HG03139 (cell line): Measurements from ENCODE around the gene CPXM2.

Experiments
- ATAC-seq: cut with Tn5 transposase; IDR thresholded peaks from one replicate; pipeline ENCODE4 v1.9.1; 2021; ENCODE audit not compliant: unreplicated experiment

CPXM2 gene

DNA sequence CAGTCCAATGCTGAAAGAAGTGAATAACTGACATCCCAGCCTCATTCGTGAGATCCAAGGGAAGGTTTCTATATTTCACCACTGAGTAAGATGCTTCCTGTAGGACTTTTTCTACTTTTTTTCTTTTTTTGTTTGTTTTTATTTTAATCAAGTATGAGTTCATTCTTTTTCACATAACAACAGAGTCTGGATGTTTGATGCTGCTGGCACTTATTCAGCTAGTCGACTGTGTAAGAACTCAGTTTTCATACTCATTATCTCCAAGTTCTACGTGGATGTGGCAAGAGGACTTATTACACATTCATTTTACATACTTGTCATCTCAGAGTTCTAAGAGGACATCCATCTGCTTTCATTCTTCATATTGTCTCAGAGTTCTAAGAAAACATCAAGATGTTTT lies 86.9 kb downstream of the CPXM2 start:
- no peak for ATAC-seq

DNA sequence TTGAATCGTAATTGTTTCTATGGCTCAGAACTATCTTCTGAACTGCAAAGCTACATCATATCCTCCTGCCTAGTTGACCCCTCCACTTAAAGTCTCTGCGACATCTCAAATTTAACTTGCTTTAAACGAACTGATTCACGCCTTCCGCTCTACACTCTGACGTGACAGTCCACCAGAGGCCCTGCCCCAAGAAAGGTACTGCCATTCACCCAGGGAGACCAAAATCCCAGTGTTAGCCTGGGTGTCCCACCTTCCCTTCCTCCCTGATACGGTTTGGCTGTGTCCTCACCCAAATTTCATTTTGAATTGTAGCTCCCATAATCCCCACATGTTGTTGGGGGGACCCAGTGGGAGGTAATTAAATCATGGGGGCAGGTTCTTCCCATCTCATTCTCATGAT lies 90.8 kb downstream of the CPXM2 start:
- ATAC-seq: no peak

DNA sequence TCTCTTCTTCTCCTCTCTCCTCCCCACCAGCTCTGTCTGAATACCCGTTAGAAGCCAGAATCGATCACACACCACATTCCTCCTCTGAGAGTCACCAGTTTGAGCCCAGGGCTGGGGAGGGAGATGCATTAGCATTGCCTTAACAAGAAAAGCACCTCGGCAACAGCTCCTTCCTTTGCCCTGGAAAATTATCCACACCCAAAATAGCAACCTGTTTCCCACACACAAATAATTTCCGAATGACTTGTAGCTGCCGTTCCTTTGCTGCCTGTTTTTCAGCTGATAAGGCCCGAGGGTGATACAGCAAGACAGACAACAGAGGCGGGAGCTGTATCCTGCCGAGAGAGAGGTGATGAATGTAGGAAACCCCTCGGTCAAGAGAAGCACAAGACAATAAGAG lies 91.3 kb downstream of the CPXM2 start:
- no peak for ATAC-seq

DNA sequence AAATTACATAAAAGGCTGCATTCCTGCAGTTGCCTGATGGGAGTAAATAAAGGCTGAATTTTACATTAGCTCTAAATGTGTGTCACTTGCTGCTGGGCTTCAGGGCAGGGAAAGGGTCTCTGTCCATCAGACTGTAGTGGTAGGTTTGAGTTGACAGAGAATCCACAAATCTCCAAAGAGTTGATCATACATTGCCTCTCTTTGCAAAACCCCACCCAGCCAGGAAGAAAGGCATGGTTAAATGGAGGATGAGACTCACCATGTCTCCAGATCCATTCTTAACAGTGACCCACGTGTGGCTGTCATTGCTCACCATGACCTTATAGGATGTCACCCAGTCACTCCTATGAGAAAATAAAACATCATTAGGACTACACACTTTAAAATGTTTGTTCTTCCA lies 92.8 kb downstream of the CPXM2 start:
- ATAC-seq: no peak

DNA sequence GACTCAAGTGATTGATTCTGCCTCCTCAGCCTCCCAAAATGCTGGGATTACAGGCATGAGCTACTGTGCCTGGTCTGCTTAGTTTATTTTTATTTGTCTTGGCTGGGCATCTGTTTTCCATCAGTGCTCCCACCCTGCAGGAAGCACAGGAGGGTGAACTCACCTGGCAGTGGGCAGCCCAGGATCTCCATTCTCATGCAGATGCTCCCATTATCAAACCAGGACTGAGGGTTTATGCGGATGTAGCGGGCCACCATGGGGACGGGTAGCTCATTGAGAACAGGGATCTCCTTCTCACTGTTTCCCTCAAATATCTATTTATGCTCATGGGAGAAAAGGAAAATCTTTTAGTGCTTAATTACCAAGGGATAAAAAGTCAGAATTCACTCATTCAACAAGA lies 93.8 kb downstream of the CPXM2 start:
- no peak for ATAC-seq

DNA sequence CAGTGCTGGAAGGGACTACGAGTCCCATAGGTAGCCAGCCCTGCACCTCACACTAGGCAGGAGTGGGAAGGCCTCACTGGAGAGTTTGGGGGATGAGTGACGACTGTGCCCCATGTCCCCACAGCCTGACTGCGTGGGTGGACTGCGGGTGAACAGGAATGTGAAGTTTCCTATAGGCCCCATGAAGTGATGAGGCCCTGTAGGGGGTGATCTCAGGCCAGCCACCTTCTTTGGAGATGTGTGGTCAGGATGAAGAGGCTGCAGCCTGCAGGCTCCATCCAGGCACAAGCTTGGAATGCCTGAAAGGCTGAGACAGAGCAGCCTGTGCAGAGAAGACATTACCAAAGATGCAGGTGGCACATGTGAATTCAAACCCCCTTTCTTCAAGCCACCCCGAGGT lies 94.9 kb downstream of the CPXM2 start:
- no peak for ATAC-seq

DNA sequence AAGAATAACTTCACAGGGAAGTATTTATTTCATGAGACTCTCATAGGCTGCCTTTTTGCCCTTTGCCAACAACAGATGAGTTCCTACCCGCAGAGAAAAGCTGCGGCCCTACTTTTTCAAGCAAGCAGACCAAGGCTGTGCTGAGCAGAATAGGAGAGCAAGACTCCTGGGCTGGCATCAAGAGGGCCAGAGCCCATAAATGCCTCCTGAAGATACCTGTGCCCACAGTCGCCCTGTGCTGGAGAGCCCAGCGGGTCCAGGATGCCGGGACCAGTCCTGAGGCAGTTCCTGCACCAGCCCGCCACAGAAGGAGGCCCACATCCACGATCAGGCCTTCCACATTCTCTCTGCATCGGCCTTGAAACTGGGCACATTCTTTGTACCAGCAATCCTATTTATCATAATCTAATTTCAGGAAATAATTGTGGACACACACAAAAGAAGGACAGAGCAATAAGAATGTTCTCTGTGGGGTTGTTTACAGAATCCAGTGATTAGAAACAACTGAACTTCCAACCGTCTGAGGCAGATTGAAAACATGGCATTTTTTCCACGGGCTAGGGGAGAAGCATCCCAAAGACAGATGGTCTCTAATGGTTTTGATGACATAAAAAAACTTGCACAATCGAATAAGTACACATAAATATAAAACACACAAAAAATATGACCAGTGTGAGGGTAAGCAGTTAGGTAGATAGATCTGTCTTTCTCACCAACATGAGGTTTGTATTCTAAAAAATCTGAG lies 95.6 kb downstream of the CPXM2 start:
- ATAC-seq: no peak

DNA sequence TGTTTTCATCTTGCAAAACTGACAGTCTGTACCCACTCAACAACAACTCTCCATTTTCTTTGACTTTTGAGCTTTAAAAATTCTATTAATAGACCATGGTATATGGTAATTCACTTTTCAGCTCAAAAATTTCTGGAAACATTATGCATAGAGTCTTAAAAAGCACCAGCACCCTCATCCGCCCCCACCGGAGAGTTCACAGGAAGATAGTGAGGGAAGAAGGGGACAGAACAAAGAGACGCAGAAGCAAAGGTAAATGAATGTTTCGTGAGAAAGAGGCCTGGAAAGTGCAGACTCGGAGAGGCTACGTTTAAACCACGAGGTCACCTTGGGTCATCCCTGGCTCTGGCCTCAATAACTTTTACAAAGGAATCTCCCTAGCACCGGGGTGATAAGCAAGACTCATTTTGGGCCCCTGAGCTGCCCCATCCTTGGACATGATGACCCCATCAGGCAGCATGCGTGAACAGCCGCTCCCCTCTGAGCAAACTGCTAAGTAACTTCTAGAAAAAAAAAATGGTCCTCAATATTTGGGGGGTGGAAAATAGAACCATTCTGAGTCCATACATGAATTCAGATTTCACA lies 96.3 kb downstream of the CPXM2 start:
- ATAC-seq: no peak

DNA sequence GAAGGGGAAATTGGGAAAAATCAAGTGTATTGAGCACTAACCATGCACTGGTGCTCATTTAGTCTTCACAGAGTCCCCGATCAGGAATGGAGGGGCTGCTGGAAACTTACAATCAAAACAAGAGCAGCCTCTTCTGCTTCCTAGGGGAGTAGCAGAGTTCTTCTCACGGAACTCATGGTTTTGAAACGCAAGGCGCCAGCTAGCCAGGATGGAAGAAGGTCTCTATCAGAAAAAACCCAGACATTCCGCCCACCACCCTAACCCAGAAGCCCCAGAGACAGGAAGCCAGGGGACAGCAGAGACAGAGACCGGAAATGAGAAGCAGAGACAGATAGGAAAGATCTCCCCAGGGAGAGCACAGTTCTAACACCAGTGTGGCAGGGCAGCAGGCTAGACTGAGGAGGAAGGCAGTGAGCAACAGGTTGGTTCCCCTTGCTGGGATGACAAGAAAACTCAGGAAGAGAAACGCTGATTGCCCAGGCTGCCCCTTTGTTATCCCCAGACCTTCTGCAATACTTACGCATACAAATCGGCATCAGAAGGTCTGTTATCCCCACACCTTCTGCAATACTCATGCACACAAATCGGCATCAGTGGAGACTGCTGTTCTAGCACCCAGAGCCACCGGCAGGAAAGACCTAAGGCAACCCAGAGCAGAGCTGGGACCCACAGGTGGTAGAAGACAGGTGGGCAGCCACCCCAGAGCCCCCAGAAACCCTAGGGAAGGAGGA lies 99.2 kb downstream of the CPXM2 start:
- no peak for ATAC-seq

DNA sequence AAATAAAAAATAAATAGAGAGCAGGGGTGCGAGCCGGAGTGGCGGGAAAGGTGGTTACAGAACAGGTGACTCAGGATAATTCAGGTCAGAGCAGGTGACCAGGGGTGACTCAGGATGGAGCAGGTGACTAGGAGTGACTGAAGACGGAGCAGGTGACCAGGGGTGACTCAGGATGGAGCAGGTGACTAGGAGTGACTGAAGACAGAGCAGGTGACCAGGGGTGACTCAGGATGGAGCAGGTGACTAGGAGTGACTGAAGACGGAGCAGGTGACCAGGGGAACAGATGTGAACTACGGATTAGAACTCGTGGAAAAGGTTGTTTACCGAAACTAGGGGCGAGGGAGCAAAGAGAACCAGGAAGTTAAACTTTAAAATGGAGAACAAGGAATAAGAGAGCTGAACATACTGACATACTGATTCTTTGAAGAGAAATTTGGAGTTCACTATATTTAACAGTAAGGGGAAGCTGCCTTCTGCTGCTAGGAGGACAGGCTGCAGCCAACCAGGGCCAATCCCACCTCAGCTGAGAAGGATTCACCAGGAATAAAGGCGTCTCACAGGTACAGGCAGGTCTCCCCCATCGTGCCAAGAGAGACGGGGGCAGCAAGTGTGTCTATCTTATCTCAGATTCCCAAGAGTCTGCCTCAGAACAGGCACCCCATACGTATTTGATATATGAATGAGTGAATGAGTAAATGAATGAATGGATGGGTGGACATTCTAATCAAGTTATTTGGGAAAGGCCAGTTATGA lies 101.3 kb downstream of the CPXM2 start:
- no peak for ATAC-seq

DNA sequence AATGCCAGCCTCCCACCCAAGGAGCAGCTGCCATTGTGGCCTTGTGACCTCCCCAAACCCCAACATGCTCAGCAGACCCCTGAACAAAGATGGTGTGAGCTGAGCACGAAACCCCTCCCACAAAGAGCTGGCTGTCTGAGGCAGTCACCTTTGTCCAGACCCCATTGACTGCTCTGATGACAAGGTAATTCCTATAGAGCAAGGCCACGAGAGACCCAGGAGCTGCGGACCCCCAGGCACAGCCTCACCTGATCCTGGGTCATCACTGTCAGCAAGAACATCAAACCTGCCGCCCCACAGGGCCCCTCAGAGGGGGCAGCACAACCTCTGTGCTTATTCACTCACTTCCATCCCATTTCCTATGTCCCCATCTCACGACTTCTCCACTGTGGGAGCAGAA lies 102.6 kb downstream of the CPXM2 start:
- no peak for ATAC-seq

DNA sequence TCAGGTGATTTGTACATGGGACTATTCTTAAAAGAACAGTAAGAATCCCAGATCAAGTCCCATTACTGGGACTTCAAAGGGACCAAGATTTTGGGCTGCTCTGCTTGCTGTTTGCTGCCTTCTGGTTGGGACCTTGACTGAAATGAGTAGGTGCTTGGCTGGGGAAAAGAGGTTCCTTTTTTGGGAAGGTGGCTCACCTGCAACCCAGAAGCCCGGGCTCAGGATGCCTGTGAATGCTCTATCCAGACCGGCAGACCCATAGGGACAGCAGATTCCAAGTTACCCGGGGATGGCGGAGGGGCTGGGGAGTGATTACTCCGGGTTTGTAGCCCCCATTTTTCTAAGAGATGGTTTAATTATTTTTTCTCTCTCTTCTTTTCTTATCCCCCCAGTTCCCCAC lies 104.0 kb downstream of the CPXM2 start:
- no peak for ATAC-seq

DNA sequence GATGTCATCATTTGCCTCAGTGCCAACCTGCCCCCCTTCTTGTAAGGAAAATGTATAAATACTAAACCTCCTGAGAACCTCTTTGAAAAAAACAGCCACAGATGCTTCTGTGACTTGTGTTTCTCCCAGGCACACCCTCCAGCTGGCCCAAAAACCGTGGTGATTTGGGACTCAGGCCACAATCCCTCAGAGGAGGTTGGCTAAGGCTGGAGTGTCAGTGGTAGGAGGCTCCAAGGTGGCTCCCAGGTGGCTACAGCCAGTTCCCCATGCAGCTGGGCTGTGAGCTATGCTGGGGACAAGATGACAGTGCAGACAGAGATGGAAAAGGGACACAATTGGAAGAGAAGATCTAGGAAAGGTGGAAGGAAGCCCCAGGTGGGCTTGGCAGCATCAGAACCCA lies 104.7 kb downstream of the CPXM2 start:
- ATAC-seq: no peak

DNA sequence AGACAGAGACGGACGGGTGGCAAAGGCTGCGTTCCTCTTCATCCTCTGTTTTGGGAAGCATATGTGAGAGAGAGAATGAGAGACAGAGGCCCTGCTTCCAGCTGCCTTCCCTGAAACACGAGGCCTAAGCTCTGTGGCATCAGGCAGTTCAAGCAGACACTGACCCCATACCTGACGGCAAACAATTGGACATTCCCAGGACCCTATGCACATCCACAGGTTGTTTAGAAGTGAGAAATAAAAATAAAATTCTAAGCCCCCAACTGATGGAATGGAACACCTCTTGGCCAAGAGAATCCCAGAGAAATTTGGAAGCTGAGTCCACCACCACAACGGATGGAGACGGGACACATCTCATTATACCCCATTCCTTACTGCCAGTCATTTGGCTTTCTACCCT lies 105.3 kb downstream of the CPXM2 start:
- ATAC-seq: no peak

DNA sequence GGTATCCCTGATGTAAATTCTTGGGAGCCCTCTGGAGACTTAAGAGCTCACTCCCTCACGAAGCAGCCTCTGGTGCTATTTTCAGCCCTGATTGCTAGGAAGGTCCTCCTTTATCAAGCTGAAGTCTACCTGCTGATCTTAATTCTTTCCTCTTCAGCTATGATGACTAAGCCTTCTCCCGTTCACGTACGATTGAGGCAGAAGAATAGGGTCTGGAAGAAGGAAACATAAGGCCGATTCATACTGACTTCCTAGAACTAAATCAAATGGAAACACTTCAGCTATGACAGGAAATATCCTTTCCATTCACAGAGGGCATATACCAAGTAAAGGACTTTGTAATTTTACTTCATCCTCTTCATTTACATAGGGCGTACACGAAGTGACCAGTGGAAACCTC lies 107.0 kb downstream of the CPXM2 start:
- ATAC-seq: no peak

DNA sequence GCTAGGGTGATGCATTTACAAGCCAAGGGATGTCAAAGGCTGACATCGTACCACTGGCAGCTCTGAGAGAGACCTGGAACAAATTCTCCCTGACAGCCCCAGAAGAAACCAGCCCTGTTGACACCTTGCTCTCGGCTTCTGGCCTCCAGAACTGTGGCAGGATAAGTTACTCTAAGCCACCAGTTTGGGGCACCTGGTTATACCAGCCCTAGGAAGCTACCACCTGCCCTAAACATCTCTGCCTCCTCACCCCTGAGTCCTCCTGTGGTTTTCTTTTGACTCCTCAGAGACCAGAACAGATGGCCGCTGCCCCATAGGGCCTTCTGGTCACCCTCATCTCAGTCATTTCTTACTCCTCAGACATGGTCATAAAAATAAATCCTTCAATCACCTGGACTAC lies 107.4 kb downstream of the CPXM2 start:
- ATAC-seq: no peak

DNA sequence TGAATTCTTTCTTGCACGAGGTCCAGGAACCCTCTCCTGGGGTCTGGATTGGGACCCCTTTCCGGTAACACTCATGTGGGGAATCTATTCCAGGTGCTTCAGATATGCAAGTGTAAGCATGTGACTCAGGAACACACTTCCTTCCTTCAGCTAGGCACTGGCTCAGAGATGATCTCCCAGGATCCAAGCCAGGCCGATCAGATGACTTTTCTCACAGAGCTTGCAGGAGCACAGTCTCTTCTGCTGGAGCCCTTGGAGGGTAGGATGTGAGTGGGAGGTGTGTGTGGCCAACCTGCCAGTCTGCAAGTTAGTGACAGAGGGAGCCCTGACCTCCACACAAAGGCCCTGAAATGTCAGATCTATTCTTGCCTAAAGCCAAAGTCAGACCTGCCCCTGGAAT lies 108.3 kb downstream of the CPXM2 start:
- no peak for ATAC-seq

DNA sequence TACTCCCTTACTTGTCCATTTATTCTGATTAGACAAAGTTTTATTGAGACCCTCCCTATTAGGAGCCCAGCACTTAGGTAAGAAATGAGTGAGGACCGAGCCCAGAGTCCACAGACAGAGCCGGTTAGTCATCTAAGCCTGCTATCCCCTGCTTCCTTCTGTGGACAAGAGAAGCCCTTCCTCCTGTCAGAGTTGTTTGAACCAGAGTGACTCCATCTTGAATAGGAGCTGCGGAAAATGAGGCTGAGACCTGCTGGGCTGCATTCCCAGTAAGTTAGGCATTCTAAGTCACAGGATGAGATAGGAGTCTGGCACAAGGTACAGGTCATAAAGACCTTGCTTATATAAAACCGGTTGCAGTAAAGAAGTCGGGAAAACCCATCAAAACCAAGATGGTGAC lies 109.1 kb downstream of the CPXM2 start:
- no peak for ATAC-seq

DNA sequence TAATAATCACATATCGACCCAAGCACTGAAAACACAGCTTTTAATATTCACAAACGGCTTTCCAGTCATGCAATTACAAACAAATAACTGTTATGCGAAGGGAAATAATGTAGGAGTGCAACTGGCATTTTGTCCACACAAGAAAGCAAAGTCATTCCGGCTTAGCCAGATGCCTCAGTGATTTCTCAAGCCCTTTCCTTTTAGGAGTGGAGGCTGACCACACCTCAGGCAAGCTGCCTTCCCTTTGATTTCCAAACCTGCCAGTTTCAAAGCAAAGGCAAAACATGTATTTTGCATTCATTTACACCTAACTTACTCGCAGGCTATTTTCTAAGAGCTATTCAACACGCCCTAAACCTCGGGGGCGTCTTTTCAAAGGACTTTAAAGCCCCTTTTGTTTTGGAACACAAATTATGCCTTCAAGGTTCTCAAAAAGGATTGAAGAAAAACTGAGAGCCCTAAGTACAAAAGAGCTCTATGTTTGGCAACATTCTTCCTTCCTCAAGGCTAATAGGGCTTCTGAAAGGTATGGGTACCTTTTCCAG lies 109.6 kb downstream of the CPXM2 start:
- no peak for ATAC-seq

DNA sequence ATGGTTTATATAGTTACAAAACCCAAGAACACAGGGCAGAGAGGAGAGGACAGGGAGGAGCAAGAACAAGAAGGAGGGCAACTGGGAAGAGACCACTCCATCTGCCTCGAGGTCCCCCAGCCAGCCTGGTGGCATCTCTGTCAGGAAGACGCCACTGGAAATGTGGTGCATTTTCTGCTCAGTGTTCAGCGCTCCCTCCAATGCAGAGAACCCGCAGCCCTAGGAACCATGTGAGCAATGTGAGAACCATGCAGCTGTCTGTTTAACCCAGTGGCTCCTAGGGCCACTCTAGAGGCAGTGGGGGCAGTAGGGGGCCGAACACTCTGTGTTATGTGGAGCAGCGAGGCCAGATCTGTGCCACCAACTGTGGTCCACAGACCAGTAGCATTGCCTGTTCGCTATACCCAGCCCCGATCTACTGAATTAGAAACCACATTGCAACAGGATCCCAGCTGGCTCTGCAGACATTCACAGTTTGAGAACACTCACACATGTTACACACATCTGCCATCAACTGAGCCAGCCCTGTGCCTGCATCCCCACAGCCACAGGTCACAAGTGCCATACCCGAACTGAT lies 110.2 kb downstream of the CPXM2 start:
- no peak for ATAC-seq
